SU-DHL-6 (cell line): ENCODE measurements around the gene CELF5.

Experiments
- EZH2phosphoT487 ChIP-seq: fragments of 200-600 bp; sonication (generic), shearing (Covaris generic); conservative IDR thresholded peaks from 2 replicates; pipeline ENCODE4 v1.6.1; 2018; ENCODE audit warnings: mild to moderate bottlenecking, antibody characterized with exemption, low read length, moderate library complexity, mixed read lengths
- TF ChIP-seq, protein P1 (sequence below): fragments of 200-600 bp; sonication (generic); IDR thresholded peaks from one replicate; pipeline ENCODE4 v1.5.1; 2017; ENCODE audit warnings: antibody characterized with exemption, mild to moderate bottlenecking, low read length, moderate library complexity; ENCODE audit not compliant: insufficient read depth, poor library complexity, severe bottlenecking

DNA sequence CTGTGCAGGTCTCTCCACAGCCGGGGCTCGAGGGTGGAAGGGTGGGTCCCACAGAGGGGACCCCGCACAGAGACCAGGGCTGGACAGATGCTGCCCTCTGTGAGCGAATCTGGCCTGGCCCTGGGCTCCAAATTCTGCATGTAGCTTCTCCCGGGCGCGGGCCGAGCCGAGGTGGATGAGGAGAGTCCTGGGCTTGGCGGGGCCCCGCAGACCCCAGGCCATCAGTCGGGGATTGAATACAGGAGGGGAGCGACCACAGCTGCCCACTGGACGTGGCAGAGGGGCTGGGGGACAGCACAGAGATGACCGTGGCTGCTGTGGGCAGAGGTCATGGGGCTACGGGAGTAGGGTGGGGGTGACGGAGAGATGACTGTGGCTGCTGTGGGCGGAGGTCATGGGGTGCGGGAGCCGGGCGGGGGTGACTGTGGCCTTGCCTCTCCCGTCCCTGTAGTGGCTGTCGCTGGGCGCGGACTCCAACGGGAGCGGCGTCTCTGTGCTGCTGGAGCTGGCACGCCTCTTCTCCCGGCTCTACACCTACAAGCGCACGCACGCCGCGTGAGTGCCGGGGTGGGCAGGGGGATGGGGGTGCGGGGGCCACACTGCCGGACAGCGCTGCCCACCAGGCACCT is 23.3 kb upstream of the CELF5 start:
- TF ChIP-seq, protein P1, sequence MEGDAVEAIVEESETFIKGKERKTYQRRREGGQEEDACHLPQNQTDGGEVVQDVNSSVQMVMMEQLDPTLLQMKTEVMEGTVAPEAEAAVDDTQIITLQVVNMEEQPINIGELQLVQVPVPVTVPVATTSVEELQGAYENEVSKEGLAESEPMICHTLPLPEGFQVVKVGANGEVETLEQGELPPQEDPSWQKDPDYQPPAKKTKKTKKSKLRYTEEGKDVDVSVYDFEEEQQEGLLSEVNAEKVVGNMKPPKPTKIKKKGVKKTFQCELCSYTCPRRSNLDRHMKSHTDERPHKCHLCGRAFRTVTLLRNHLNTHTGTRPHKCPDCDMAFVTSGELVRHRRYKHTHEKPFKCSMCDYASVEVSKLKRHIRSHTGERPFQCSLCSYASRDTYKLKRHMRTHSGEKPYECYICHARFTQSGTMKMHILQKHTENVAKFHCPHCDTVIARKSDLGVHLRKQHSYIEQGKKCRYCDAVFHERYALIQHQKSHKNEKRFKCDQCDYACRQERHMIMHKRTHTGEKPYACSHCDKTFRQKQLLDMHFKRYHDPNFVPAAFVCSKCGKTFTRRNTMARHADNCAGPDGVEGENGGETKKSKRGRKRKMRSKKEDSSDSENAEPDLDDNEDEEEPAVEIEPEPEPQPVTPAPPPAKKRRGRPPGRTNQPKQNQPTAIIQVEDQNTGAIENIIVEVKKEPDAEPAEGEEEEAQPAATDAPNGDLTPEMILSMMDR, result no peak
- TF ChIP-seq EZH2phosphoT487, result no peak
